Caco-2 (cell line): Measurements from ENCODE around the gene OGA. TPM values are rescaled to one million over a fixed set of nuclear protein-coding genes. Genes with fewer than 3 reads are reported as not detected.
A peak's percentile ranks its signal among the peaks of the same experiment; 100 is the strongest.

Source experiments
- BruUV-seq: library from RNA; stranded (reverse); fragments of 400-500 nt; replicated peaks from 2 replicates; lab custom pipeline; 2021; lab: Mats Ljungman, UMichigan
- CTCF ChIA-PET: fragments of 300-600 bp; sonication (Branson Sonifier 250); formaldehyde crosslinking; loops from one replicate; lab custom pipeline; 2022; ENCODE audit warnings: antibody characterized with exemption; lab: Charles Lee
- POLR2A ChIA-PET: fragments of 300-600 bp; sonication (Branson Sonifier 250); formaldehyde crosslinking; loops from one replicate; lab custom pipeline; 2022; ENCODE audit warnings: antibody characterized with exemption; lab: Charles Lee
- DNase-seq, 2 experiments: peaks; one replicate each; pipeline versions ENCODE4 v3.0.0 to v3.0.0-alpha.2; 2020 to 2022
- H3K27me3 ChIP-seq: replicated peaks from 2 replicates; pipeline ENCODE4 v1.6.0; 2011; ENCODE audit warnings: low read length; ENCODE audit not compliant: control insufficient read depth, insufficient read depth
- H3K36me3 ChIP-seq: 2 replicates; pipeline ENCODE4 v1.5.1; 2011; ENCODE audit warnings: low read length; ENCODE audit not compliant: control insufficient read depth, insufficient read depth
- H3K4me1 ChIP-seq: fragments of 250-450 bp; sonication (Bioruptor Pico); 2 replicates; pipeline ENCODE4 v1.5.1; 2020; ENCODE audit warnings: mild to moderate bottlenecking
- H3K4me3 ChIP-seq: 2 replicates; pipeline ENCODE4 v1.5.1; 2011; ENCODE audit warnings: low read depth, mild to moderate bottlenecking, control low read depth, low read length
- H3K9me3 ChIP-seq: fragments of 250-450 bp; sonication (Bioruptor Pico); 2 replicates; pipeline ENCODE4 v1.5.1; 2020; ENCODE audit warnings: mild to moderate bottlenecking, moderate library complexity
- H3K27ac Mint-ChIP-seq: one replicate; pipeline ENCODE4 v1.8.0; 2022; ENCODE audit warnings: mixed read lengths; ENCODE audit not compliant: unreplicated experiment
- H3K27me3 Mint-ChIP-seq: one replicate; pipeline ENCODE4 v1.8.0; 2022; ENCODE audit warnings: mixed read lengths; ENCODE audit not compliant: insufficient read depth, unreplicated experiment
- H3K36me3 Mint-ChIP-seq: one replicate; pipeline ENCODE4 v1.8.0; 2022; ENCODE audit warnings: mild to moderate bottlenecking, mixed read lengths; ENCODE audit not compliant: insufficient read depth, unreplicated experiment
- H3K4me1 Mint-ChIP-seq: one replicate; pipeline ENCODE4 v1.8.0; 2022; ENCODE audit warnings: low read depth, mixed read lengths; ENCODE audit not compliant: unreplicated experiment
- H3K4me3 Mint-ChIP-seq: one replicate; pipeline ENCODE4 v1.8.0; 2022; ENCODE audit warnings: mild to moderate bottlenecking, moderate library complexity, mixed read lengths; ENCODE audit not compliant: unreplicated experiment
- H3K9me3 Mint-ChIP-seq: one replicate; pipeline ENCODE4 v1.8.0; 2022; ENCODE audit warnings: mixed read lengths; ENCODE audit not compliant: unreplicated experiment
- intact Hi-C: fragments of 100-400 bp; cut with micrococcal nuclease; formaldehyde crosslinking; loops from one replicate; pipeline ENCODE4 v1.10.0; 2022; ENCODE audit not compliant: unreplicated experiment
- total RNA-seq: library from RNA; stranded (reverse); gene quantifications from 2 replicates; pipeline ENCODE4 v1.2.3, GENCODE V29; 2022
- TF ChIP-seq, protein P1 (sequence below), 2 experiments: fragments of 200-600 bp in 1 of 2; IDR thresholded peaks; 1 replicate in 1 of 2; 2 replicates in 1 of 2; pipeline versions ENCODE4 v1.5.1 to v1.8.0; 2011 to 2022; ENCODE audit warnings: antibody characterized with exemption in 1 of 2, control low read depth in 1 of 2, inconsistent platforms in 1 of 2, low read depth in 1 of 2, low read length in 1 of 2, mild to moderate bottlenecking in 1 of 2, moderate library complexity in 1 of 2; ENCODE audit not compliant: insufficient read depth in 1 of 2, severe bottlenecking in 1 of 2, unreplicated experiment in 1 of 2

The OGA gene
- total RNA-seq, 1 experiment from 2014 or later: 76.9 TPM

DNA sequence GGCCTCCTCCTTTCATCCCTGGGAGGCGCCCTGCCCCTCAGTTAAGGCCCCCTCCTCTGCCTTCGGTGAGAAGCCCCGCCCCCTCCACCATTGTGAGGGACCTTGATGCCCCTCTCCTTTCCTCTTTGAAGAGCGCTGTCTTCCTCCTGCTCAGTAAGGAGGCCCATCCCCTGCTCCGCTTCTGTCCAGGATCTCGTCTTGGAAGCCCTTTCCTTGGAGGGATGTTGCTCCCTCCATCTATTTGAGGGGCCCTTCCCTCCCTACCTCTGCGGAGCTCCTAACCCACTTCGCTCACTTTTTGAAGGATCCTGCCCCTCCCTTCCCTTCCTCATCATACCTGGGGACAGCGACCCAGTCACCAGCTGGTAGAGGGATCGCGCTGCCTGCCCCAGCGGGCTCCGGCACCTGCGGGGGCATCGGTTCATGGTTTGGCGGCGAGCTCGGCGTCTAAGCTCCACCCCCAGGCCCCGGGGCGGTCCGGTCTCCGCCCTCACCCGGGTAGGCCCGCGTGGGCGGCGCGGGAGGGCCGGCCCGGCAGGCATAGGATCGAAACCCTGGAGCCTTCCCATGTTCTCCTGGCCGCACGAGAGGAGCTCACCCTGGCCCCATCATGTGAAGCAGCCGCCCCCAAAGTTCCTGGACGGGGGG is 21.3 kb upstream of the OGA start:
- no peaks in the 10 kb centered on the region for H3K27me3 Mint-ChIP-seq
- H3K4me3 ChIP-seq: peak overlapping the region; percentile 30
- BruUV-seq: no TSS peak
- H3K4me1 Mint-ChIP-seq: peaks cover 10% of the 10 kb centered on the region
- DNase-seq: peak in 1 of 2 experiments; percentile 49
- no peaks in the 10 kb centered on the region for H3K27me3 ChIP-seq
- peaks cover 3% of the 10 kb centered on the region; the same call in 1 of the 2 replicates for H3K36me3 ChIP-seq
- intact Hi-C loops: loop anchor here (1.0 to 5.0 kb wide), 2 partner anchors 48 to 171 kb away; no protein-coding TSS in a partner anchor
- H3K4me1 ChIP-seq: peaks cover 28% of the 10 kb centered on the region
- H3K9me3 Mint-ChIP-seq: no peaks in the 10 kb centered on the region
- TF ChIP-seq, protein P1, sequence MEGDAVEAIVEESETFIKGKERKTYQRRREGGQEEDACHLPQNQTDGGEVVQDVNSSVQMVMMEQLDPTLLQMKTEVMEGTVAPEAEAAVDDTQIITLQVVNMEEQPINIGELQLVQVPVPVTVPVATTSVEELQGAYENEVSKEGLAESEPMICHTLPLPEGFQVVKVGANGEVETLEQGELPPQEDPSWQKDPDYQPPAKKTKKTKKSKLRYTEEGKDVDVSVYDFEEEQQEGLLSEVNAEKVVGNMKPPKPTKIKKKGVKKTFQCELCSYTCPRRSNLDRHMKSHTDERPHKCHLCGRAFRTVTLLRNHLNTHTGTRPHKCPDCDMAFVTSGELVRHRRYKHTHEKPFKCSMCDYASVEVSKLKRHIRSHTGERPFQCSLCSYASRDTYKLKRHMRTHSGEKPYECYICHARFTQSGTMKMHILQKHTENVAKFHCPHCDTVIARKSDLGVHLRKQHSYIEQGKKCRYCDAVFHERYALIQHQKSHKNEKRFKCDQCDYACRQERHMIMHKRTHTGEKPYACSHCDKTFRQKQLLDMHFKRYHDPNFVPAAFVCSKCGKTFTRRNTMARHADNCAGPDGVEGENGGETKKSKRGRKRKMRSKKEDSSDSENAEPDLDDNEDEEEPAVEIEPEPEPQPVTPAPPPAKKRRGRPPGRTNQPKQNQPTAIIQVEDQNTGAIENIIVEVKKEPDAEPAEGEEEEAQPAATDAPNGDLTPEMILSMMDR (IDR thresholded peaks at IDR 0.05; ENCODE audit: insufficient read depth in 1 of 2, low read depth in 1 of 2, low read length in 1 of 2, severe bottlenecking in 1 of 2, unreplicated experiment in 1 of 2): no peak
- peak overlapping the region; percentile 71 for H3K4me3 Mint-ChIP-seq
- POLR2A ChIA-PET: interaction anchor here (0.5 to 1.2 kb wide), 2 partner anchors 21 to 23 kb away, joined by 5 to 12 read pairs; partner anchors contain the start of gene OGA
- peaks cover 17% of the 10 kb centered on the region for H3K36me3 Mint-ChIP-seq
- H3K27ac Mint-ChIP-seq: peak overlapping the region; percentile 40
- H3K9me3 ChIP-seq: no peaks in the 10 kb centered on the region
- CTCF ChIA-PET: interaction anchor here (0.7 to 3.3 kb wide), 2 partner anchors 36 to 170 kb away, joined by 7 to 41 read pairs; no protein-coding TSS in a partner anchor

DNA sequence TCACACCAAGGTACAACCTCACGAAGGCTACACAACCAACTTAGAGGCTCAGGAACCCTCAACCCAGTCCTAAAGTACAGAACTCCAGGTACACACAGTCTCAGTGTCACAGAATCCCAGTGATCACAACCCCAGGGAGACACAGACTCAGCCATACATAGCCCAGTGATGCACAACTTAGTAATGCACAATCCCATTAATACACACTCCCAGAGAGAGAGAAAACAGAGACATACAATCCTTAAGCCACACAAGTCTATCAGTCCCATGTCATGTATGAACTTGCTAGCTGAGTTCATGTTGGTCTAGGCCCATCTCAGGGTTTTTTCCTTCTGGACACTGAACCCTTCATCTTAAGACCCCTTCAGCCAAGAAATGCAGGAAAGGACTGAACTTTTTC is 20.8 kb upstream of the OGA start:
- H3K4me3 Mint-ChIP-seq: peak overlapping the region; percentile 71
- BruUV-seq: no TSS peak
- intact Hi-C loops: loop anchor here (5.0 kb wide), 1 partner anchor 48 kb away; no protein-coding TSS in a partner anchor
- no peaks in the 10 kb centered on the region for H3K27me3 ChIP-seq
- H3K4me1 ChIP-seq: peaks cover 28% of the 10 kb centered on the region
- H3K9me3 Mint-ChIP-seq: no peaks in the 10 kb centered on the region
- peaks cover 17% of the 10 kb centered on the region for H3K36me3 Mint-ChIP-seq
- H3K27me3 Mint-ChIP-seq: no peaks in the 10 kb centered on the region
- H3K4me3 ChIP-seq: peak overlapping the region; percentile 30; the same call in 1 of the 2 replicates
- TF ChIP-seq, protein P1 (IDR thresholded peaks at IDR 0.05; ENCODE audit: insufficient read depth in 1 of 2, low read depth in 1 of 2, low read length in 1 of 2, severe bottlenecking in 1 of 2, unreplicated experiment in 1 of 2): no peak
- peaks cover 10% of the 10 kb centered on the region for H3K4me1 Mint-ChIP-seq
- ChIA-PET CTCF (interaction anchor here (3.3 kb wide), 1 partner anchor 171 kb away, joined by 41 read pairs; no protein-coding TSS in a partner anchor), POLR2A (interaction anchor here (0.5 to 1.2 kb wide), 2 partner anchors 20 to 23 kb away, joined by 5 to 12 read pairs; partner anchors contain the start of gene OGA)
- DNase-seq: no peak
- H3K36me3 ChIP-seq: peaks cover 3% of the 10 kb centered on the region; the same call in 1 of the 2 replicates
- peak overlapping the region; percentile 82 for H3K27ac Mint-ChIP-seq
- H3K9me3 ChIP-seq: no peaks in the 10 kb centered on the region

DNA sequence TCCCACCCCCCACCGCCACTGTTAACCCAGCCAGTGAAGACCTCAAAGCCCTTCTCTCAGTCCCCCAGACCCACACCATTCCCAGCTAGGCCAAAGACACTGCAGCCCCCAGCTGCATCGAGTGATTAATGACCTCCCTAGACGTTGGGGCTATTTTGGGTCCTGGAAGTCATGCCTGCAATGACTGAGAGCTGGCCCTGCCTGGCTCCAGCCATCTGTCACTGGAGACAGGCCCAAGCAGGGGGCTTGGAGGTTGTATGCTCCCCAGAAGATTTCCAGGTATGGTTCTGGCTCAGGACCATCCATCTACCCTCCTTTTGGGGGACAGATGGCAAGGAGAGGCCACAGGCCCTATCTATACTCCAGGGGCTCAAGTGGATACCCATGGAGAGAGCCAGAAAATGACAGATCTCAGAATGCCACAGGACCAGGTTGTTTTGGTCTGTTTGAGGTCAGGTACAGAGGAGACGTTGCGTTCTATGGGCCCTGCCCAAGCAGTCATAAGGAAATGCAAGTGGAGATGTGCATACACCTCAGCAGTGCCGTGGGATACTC is 20.2 kb upstream of the OGA start:
- TF ChIP-seq, protein P1 (IDR thresholded peaks at IDR 0.05; ENCODE audit: insufficient read depth in 1 of 2, low read depth in 1 of 2, low read length in 1 of 2, severe bottlenecking in 1 of 2, unreplicated experiment in 1 of 2): no peak
- H3K4me1 ChIP-seq: peaks cover 28% of the 10 kb centered on the region
- no peak for DNase-seq
- no peak overlapping the region for H3K4me3 ChIP-seq
- H3K27me3 ChIP-seq: no peaks in the 10 kb centered on the region
- ChIA-PET POLR2A (interaction anchor here (1.4 kb wide), 1 partner anchor 20 kb away, joined by 4 read pairs; the partner anchor contains the start of gene OGA), CTCF (no interaction called here)
- peaks cover 10% of the 10 kb centered on the region for H3K4me1 Mint-ChIP-seq
- H3K4me3 Mint-ChIP-seq: peak overlapping the region; percentile 71
- BruUV-seq: no TSS peak
- H3K27me3 Mint-ChIP-seq: no peaks in the 10 kb centered on the region
- H3K36me3 Mint-ChIP-seq: peaks cover 19% of the 10 kb centered on the region
- H3K27ac Mint-ChIP-seq: peak overlapping the region; percentile 82
- intact Hi-C loops: loop anchor here (5.0 kb wide), 1 partner anchor 49 kb away; no protein-coding TSS in a partner anchor
- peaks cover 3% of the 10 kb centered on the region; the same call in 1 of the 2 replicates for H3K36me3 ChIP-seq
- no peaks in the 10 kb centered on the region for H3K9me3 Mint-ChIP-seq
- no peaks in the 10 kb centered on the region for H3K9me3 ChIP-seq
